CD4-positive, alpha-beta T cell (primary cell): Measurements from ENCODE around the gene PLBD2. TPM values are rescaled to one million over a fixed set of nuclear protein-coding genes. Genes with fewer than 3 reads are reported as not detected.

Experiments
- ATAC-seq: fragments of 200-7000 bp; cut with Tn5 transposase; one replicate; pipeline ENCODE4 v1.10.0; 2022; ENCODE audit warnings: mild to moderate bottlenecking; ENCODE audit not compliant: poor library complexity
- CTCF ChIA-PET: fragments of 350-600 bp; sonication (Branson Sonifier 250); formaldehyde crosslinking; loops from one replicate; lab custom pipeline; 2021; ENCODE audit warnings: antibody characterized with exemption, inconsistent platforms; lab: Charles Lee
- POLR2A ChIA-PET: fragments of 350-600 bp; sonication (Branson Sonifier 250); formaldehyde crosslinking; loops from one replicate; lab custom pipeline; 2021; ENCODE audit warnings: antibody characterized with exemption, inconsistent platforms; lab: Charles Lee
- DNase-seq, 14 experiments: peaks; one replicate each; pipeline ENCODE4 v3.0.0-alpha.2; 2013 to 2020; ENCODE audit warnings: mixed read lengths in 2 of 14
- H3K27ac ChIP-seq, 2 donors: one replicate each; pipeline versions ENCODE4 v1.5.1 to v1.7.0; 2013; ENCODE audit warnings: low read length in 2 of 2, low read depth in 1 of 2, mild to moderate bottlenecking in 1 of 2
- H3K27me3 ChIP-seq, 2 experiments: 1 replicate in 1 of 2; 2 replicates in 1 of 2; pipeline versions ENCODE4 v1.6.1 to v1.7.0; 2013; ENCODE audit warnings: low read length in 2 of 2, control low read depth in 1 of 2, mild to moderate bottlenecking in 1 of 2, moderate library complexity in 1 of 2; ENCODE audit not compliant: insufficient read depth in 2 of 2, control insufficient read depth in 1 of 2
- H3K36me3 ChIP-seq: one replicate; pipeline ENCODE4 v1.6.1; 2013; ENCODE audit warnings: low read length, control low read depth; ENCODE audit not compliant: insufficient read depth
- H3K4me1 ChIP-seq: one replicate; pipeline ENCODE4 v1.6.1; 2013; ENCODE audit warnings: low read length, control low read depth; ENCODE audit not compliant: insufficient read depth
- H3K4me3 ChIP-seq: one replicate; pipeline ENCODE4 v1.5.1; 2013; ENCODE audit warnings: mild to moderate bottlenecking, low read length, moderate library complexity
- H3K9me3 ChIP-seq, 2 experiments: 1 replicate in 1 of 2; 2 replicates in 1 of 2; pipeline versions ENCODE4 v1.6.1 to v1.7.0; 2013; ENCODE audit warnings: low read length in 2 of 2, mild to moderate bottlenecking in 2 of 2, control low read depth in 1 of 2, moderate library complexity in 1 of 2; ENCODE audit not compliant: control insufficient read depth in 1 of 2, insufficient read depth in 1 of 2
- H3K27ac Mint-ChIP-seq: one replicate; pipeline ENCODE4 v1.8.0; 2020; ENCODE audit warnings: mixed read lengths
- H3K27me3 Mint-ChIP-seq: one replicate; pipeline ENCODE4 v1.8.0; 2021; ENCODE audit warnings: mixed read lengths
- H3K36me3 Mint-ChIP-seq: one replicate; pipeline ENCODE4 v1.8.0; 2021; ENCODE audit warnings: low read depth, mixed read lengths
- H3K4me1 Mint-ChIP-seq: one replicate; pipeline ENCODE4 v1.8.0; 2021; ENCODE audit warnings: low read depth, mixed read lengths
- H3K4me3 Mint-ChIP-seq: one replicate; pipeline ENCODE4 v1.8.0; 2020; ENCODE audit warnings: mild to moderate bottlenecking, mixed read lengths
- H3K9me3 Mint-ChIP-seq: one replicate; pipeline ENCODE4 v1.8.0; 2020; ENCODE audit warnings: mixed read lengths
- intact Hi-C, 2 experiments: fragments of 100-400 bp; cut with DNase I in 1 of 2; cut with micrococcal nuclease in 1 of 2; formaldehyde crosslinking; loops; one replicate each; pipeline versions ENCODE4 v1.15.1 to v1.9.0; 2023 to 2025; cut with DNase I, micrococcal nuclease
- total RNA-seq, 174 experiments: library from RNA in 2 of 174; stranded (reverse) in 2 of 174; gene quantifications; one replicate each; pipeline ENCODE4 v1.2.3 and lab custom pipeline; 2021 to 2026
- TF ChIP-seq, protein P1 (sequence below): fragments of 200-600 bp; IDR thresholded peaks from one replicate; pipeline ENCODE4 v1.8.0; 2022; ENCODE audit warnings: antibody characterized with exemption, mild to moderate bottlenecking

The PLBD2 gene
- total RNA-seq, 2 experiments from 2014 or later = 10.4 to 12.2 TPM

- Histone ChIP-seq H3K27me3 (no peaks in the 10 kb centered on the region), H3K4me3 (no peak overlapping the region), H3K27ac (no peak overlapping the region), H3K4me1 (no peaks in the 10 kb centered on the region), H3K36me3 (peaks cover 76% of the 10 kb centered on the region), H3K9me3 (no peaks in the 10 kb centered on the region)
- H3K27ac Mint-ChIP-seq = peak overlapping the region; percentile 47
- peaks cover 19% of the 10 kb centered on the region for H3K4me1 Mint-ChIP-seq
- POLR2A ChIA-PET = no interaction called here
- H3K27me3 Mint-ChIP-seq = no peaks in the 10 kb centered on the region
- H3K36me3 Mint-ChIP-seq = peaks cover 86% of the 10 kb centered on the region
- no peaks in the 10 kb centered on the region for H3K9me3 Mint-ChIP-seq
- TF ChIP-seq, protein P1, sequence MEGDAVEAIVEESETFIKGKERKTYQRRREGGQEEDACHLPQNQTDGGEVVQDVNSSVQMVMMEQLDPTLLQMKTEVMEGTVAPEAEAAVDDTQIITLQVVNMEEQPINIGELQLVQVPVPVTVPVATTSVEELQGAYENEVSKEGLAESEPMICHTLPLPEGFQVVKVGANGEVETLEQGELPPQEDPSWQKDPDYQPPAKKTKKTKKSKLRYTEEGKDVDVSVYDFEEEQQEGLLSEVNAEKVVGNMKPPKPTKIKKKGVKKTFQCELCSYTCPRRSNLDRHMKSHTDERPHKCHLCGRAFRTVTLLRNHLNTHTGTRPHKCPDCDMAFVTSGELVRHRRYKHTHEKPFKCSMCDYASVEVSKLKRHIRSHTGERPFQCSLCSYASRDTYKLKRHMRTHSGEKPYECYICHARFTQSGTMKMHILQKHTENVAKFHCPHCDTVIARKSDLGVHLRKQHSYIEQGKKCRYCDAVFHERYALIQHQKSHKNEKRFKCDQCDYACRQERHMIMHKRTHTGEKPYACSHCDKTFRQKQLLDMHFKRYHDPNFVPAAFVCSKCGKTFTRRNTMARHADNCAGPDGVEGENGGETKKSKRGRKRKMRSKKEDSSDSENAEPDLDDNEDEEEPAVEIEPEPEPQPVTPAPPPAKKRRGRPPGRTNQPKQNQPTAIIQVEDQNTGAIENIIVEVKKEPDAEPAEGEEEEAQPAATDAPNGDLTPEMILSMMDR = no peak
- CTCF ChIA-PET = no interaction called here
- DNase-seq (peak in 2 of 14 experiments; percentile 22 to 41), ATAC-seq (no peak)
- intact Hi-C loops = no loop called here
- peak overlapping the region; percentile 4 for H3K4me3 Mint-ChIP-seq
These were observed 36.0 kb upstream of the PLBD2 start for GRCh38 chr12:113322343-113322742.

DNA sequence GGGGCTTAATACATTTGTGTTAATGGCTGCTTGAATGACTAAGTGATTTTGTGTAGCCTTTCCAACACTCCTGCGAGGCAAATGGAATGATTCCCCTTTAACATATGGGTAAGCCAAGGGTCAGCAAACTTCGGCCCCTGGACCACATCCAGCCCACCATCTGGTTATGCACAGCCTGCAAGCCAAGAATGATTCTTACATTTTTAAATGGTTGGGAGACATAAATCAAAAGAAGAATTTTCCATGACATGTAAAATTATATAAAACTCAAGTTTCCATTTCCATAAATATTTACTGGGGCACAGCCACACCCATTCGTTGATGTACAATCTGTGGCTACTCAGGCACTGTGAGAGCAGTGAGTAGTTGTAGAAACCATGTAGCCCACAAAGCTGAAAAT, 32.5 kb upstream of the PLBD2 start:
- no peak overlapping the region for H3K27ac ChIP-seq
- ATAC-seq (no peak), DNase-seq (no peak)
- intact Hi-C loops = no loop called here
- POLR2A ChIA-PET = interaction anchor here (0.7 kb wide), 1 partner anchor 9 kb away, joined by 3 read pairs; the partner anchor contains the start of gene SLC8B1
- Mint-ChIP-seq H3K9me3 (no peaks in the 10 kb centered on the region), H3K4me1 (peaks cover 38% of the 10 kb centered on the region), H3K36me3 (peaks cover 80% of the 10 kb centered on the region), H3K27me3 (no peaks in the 10 kb centered on the region), H3K4me3 (no peak overlapping the region), H3K27ac (no peak overlapping the region)
- H3K9me3 ChIP-seq = no peaks in the 10 kb centered on the region
- H3K4me3 ChIP-seq = no peak overlapping the region
- CTCF ChIA-PET = no interaction called here
- peaks cover 16% of the 10 kb centered on the region for H3K4me1 ChIP-seq
- TF ChIP-seq, protein P1 = no peak
- H3K27me3 ChIP-seq = no peaks in the 10 kb centered on the region
- peaks cover 65% of the 10 kb centered on the region for H3K36me3 ChIP-seq

GRCh38 chr12:113326775-113327395, 31.5 kb upstream of the PLBD2 start:
- no peak overlapping the region for H3K27ac ChIP-seq
- no peak for DNase-seq
- TF ChIP-seq, protein P1 = no peak
- Mint-ChIP-seq H3K27ac (peak overlapping the region; percentile 33), H3K36me3 (peaks cover 79% of the 10 kb centered on the region), H3K27me3 (no peaks in the 10 kb centered on the region), H3K4me3 (no peak overlapping the region), H3K9me3 (no peaks in the 10 kb centered on the region), H3K4me1 (peaks cover 45% of the 10 kb centered on the region)
- H3K4me1 ChIP-seq = peaks cover 16% of the 10 kb centered on the region
- H3K4me3 ChIP-seq = no peak overlapping the region
- no peak for ATAC-seq
- CTCF ChIA-PET = no interaction called here
- H3K27me3 ChIP-seq = no peaks in the 10 kb centered on the region
- no peaks in the 10 kb centered on the region for H3K9me3 ChIP-seq
- intact Hi-C loops = no loop called here
- peaks cover 63% of the 10 kb centered on the region for H3K36me3 ChIP-seq
- POLR2A ChIA-PET = interaction anchor here (0.7 kb wide), 1 partner anchor 8 kb away, joined by 3 read pairs; the partner anchor contains the start of gene SLC8B1
